Omental fat pad (tissue), 4 donors: ENCODE results near the gene HABP2. TPM values are rescaled to one million over a fixed set of nuclear protein-coding genes. Genes with fewer than 3 reads are reported as not detected.

Experiments
- ATAC-seq: fragments of 150-250 bp; one replicate; pipeline ENCODE4 v1.9.1; 2016; ENCODE audit warnings: mild to moderate bottlenecking, moderate library complexity; ENCODE audit not compliant: low FRiP score
- DNase-seq: peaks from one replicate; pipeline ENCODE4 v3.0.0-alpha.2; 2019; ENCODE audit warnings: low spot score
- CTCF ChIP-seq, 3 donors: fragments of 450-650 bp; IDR thresholded peaks; one replicate each; pipeline ENCODE4 v1.5.1; 2016 to 2017; ENCODE audit warnings: antibody characterized with exemption in 3 of 3, mild to moderate bottlenecking in 3 of 3, moderate library complexity in 2 of 3
- total RNA-seq, 4 donors: library from RNA; depleted of rRNA; stranded (reverse); fragments of >200 nt; gene quantifications; one replicate each; pipeline ENCODE4 v1.1.0, GENCODE V29; 2016

Gene HABP2
- total RNA-seq, 4 donors from 2014 or later, result not detected

GRCh38 chr10:113561214-113561613 lies 8.4 kb downstream of the HABP2 start:
- ATAC-seq (no peak), DNase-seq (no peak)
- no peak for TF ChIP-seq CTCF (IDR thresholded peaks at IDR 0.05)

- TF ChIP-seq CTCF (IDR thresholded peaks at IDR 0.05), result no peak
- DNase-seq, result no peak
- ATAC-seq, result no peak
Observed at GRCh38 chr10:113562069-113562468, 9.2 kb downstream of the HABP2 start.

GRCh38 chr10:113562704-113563103 lies 9.9 kb downstream of the HABP2 start:
- no peak for TF ChIP-seq CTCF (IDR thresholded peaks at IDR 0.05)
- no peak for DNase-seq
- no peak for ATAC-seq

GRCh38 chr10:113563306-113564088 lies 10.6 kb downstream of the HABP2 start:
- peak in 2 of 3 donors; percentile 91 to 93 for TF ChIP-seq CTCF (IDR thresholded peaks at IDR 0.05)
- ATAC-seq, result peak; percentile 85
- peak; percentile 75 for DNase-seq

GRCh38 chr10:113565364-113565763 lies 12.5 kb downstream of the HABP2 start:
- no peak for TF ChIP-seq CTCF (IDR thresholded peaks at IDR 0.05)
- ATAC-seq (no peak), DNase-seq (no peak)

GRCh38 chr10:113566888-113567287 lies 14.0 kb downstream of the HABP2 start:
- ATAC-seq (no peak), DNase-seq (no peak)
- TF ChIP-seq CTCF (IDR thresholded peaks at IDR 0.05), result no peak

- DNase-seq (no peak), ATAC-seq (no peak)
- no peak for TF ChIP-seq CTCF (IDR thresholded peaks at IDR 0.05)
Observed at GRCh38 chr10:113569576-113569975, 16.7 kb downstream of the HABP2 start.
